ENCODE data around the gene TRMO.

- no peak for TF ChIP-seq CTCF (IDR thresholded peaks at IDR 0.05)
- no peak for TF ChIP-seq POLR2A (IDR thresholded peaks at IDR 0.05)
These were observed 13.6 kb downstream of the TRMO start for GRCh38 chr9:97908705-97909104.

All from Peyer's patch (tissue), 4 donors.